HepG2 (cell line): Measurements from ENCODE around the gene PACRGL. TPM values are rescaled to one million over a fixed set of nuclear protein-coding genes. Genes with fewer than 3 reads are reported as not detected.
A peak's percentile ranks its signal among the peaks of the same experiment; 100 is the strongest.

ENCODE experiments used
- ATAC-seq: fragments of 200-7000 bp; cut with Tn5 transposase; 3 replicates; pipeline ENCODE4 v1.9.1; 2020; ENCODE audit warnings: mild to moderate bottlenecking, moderate library complexity
- Bru-seq: library from RNA; stranded (reverse); fragments of 400-500 nt; gene quantifications from one replicate; lab custom pipeline; 2021; lab: Mats Ljungman, UMichigan
- BruChase-seq, 2 experiments: library from RNA; stranded (reverse); fragments of 400-500 nt; gene quantifications; one replicate each; lab custom pipeline; 2021; lab: Mats Ljungman, UMichigan
- BruUV-seq: library from RNA; stranded (reverse); fragments of 400-500 nt; replicated peaks from 2 replicates; lab custom pipeline; 2021; lab: Mats Ljungman, UMichigan
- CTCF ChIA-PET: fragments of 300-600 bp; formaldehyde crosslinking; extraction: SDS; loops from one replicate; lab custom pipeline; 2021; ENCODE audit warnings: low total read pairs, inconsistent platforms, low intra/inter-chr PET ratio; lab: Yijun Ruan, JAX
- POLR2A ChIA-PET: fragments of 350-600 bp; sonication (Branson Sonifier 250); formaldehyde crosslinking; loops from one replicate; lab custom pipeline; 2020; ENCODE audit warnings: antibody characterized with exemption, inconsistent platforms; lab: Yijun Ruan, JAX
- DNase-seq: peaks from one replicate; pipeline ENCODE4 v3.0.0-alpha.2; 2015; ENCODE audit warnings: low spot score
- FAIRE-seq: peaks from 3 replicates; lab custom pipeline; 2011; peaks lifted over from hg19 to GRCh38; lab: Jason Lieb, UNC
- H2AFZ ChIP-seq: one replicate; pipeline ENCODE4 v1.6.1; 2011; ENCODE audit warnings: low read length, inconsistent platforms
- H3K27ac ChIP-seq: fragments of 300-600 bp; 3 replicates; pipeline ENCODE4 v1.8.0; 2011; ENCODE audit warnings: mixed run types, mild to moderate bottlenecking, mixed read lengths, low read length, inconsistent platforms; ENCODE audit not compliant: insufficient read depth; ENCODE audit errors: extremely low read length
- H3K27me3 ChIP-seq, 2 experiments: fragments of 200-600 bp in 1 of 2; 2 replicates in 1 of 2; 3 replicates in 1 of 2; pipeline versions ENCODE4 v1.6.0 to v1.8.0; 2011; ENCODE audit warnings: low read length in 2 of 2, mild to moderate bottlenecking in 2 of 2, moderate library complexity in 2 of 2, inconsistent platforms in 1 of 2; ENCODE audit not compliant: insufficient read depth in 2 of 2, control insufficient read depth in 1 of 2
- H3K36me3 ChIP-seq, 2 experiments: fragments of 200-600 bp in 1 of 2; replicated peaks in 1 of 2; 2 replicates in 1 of 2; 3 replicates in 1 of 2; pipeline versions ENCODE4 v1.5.1 to v1.8.0; 2011; ENCODE audit warnings: low read length in 2 of 2, inconsistent platforms in 1 of 2; ENCODE audit not compliant: insufficient read depth in 2 of 2, control insufficient read depth in 1 of 2
- H3K4me1 ChIP-seq: 2 replicates; pipeline ENCODE4 v1.5.1; 2012; ENCODE audit warnings: low read length, inconsistent platforms; ENCODE audit not compliant: insufficient read depth
- H3K4me2 ChIP-seq: 2 replicates; pipeline ENCODE4 v1.6.0; 2011; ENCODE audit warnings: low read depth, low read length, inconsistent platforms
- H3K4me3 ChIP-seq, 3 experiments: fragments of 200-600 bp in 1 of 3; sonication (generic), shearing (Covaris generic) in 1 of 3; replicated peaks in 1 of 3; 2 replicates each; pipeline ENCODE4 v1.5.1; 2011 to 2016; ENCODE audit warnings: low read length in 3 of 3, inconsistent platforms in 2 of 3, low read depth in 2 of 3, mild to moderate bottlenecking in 2 of 3, control low read depth in 1 of 3, mixed read lengths in 1 of 3; ENCODE audit not compliant: insufficient read depth in 1 of 3
- H3K79me2 ChIP-seq: one replicate; pipeline ENCODE4 v1.6.1; 2011; ENCODE audit warnings: low read length, inconsistent platforms; ENCODE audit not compliant: insufficient read depth
- H3K9ac ChIP-seq: 2 replicates; pipeline ENCODE4 v1.6.0; 2011; ENCODE audit warnings: mild to moderate bottlenecking, low read depth, low read length, inconsistent platforms; ENCODE audit not compliant: insufficient read depth
- H3K9me3 ChIP-seq: 2 replicates; pipeline ENCODE4 v1.5.1; 2012; ENCODE audit warnings: mild to moderate bottlenecking, low read length
- H4K20me1 ChIP-seq: 2 replicates; pipeline ENCODE4 v1.6.0; 2011; ENCODE audit warnings: inconsistent platforms, mild to moderate bottlenecking, low read length, moderate library complexity; ENCODE audit not compliant: insufficient read depth
- MXD4 ChIP-seq: IDR thresholded peaks from 2 replicates; pipeline ENCODE4 v1.6.1; 2016; ENCODE audit warnings: mild to moderate bottlenecking, missing biosample characterization, missing genetic modification reagents
- SP4 ChIP-seq: sonication (generic); formaldehyde crosslinking; IDR thresholded peaks from 2 replicates; pipeline ENCODE4 v1.8.1; 2023; ENCODE audit warnings: mild to moderate bottlenecking, missing genetic modification reagents
- ZNF138 ChIP-seq: sonication (generic); formaldehyde crosslinking; IDR thresholded peaks from 2 replicates; pipeline ENCODE4 v1.5.0; 2020; ENCODE audit warnings: mild to moderate bottlenecking, low read depth, missing genetic modification reagents
- ZNF263 ChIP-seq: sonication (generic); formaldehyde crosslinking; IDR thresholded peaks from 2 replicates; pipeline ENCODE4 v1.4.0; 2020; ENCODE audit warnings: missing genetic modification reagents
- ZNF569 ChIP-seq: sonication (generic); formaldehyde crosslinking; IDR thresholded peaks from 2 replicates; pipeline ENCODE4 v1.5.0; 2020; ENCODE audit warnings: mild to moderate bottlenecking, missing genetic modification reagents, moderate library complexity, borderline replicate concordance
- ZNF792 ChIP-seq: IDR thresholded peaks from 2 replicates; pipeline ENCODE4 v1.6.1; 2016
- WGBS: methylation state at CpG from one replicate; pipeline ENCODE4 v1.1.6; 2017; ENCODE audit warnings: low lambda C conversion rate; 5-methylcytosine and 5-hydroxymethylcytosine counted together
- in situ Hi-C: cut with HindIII; loops from 2 replicates; pipeline ENCODE4 v1.10.0; 2017; ENCODE audit warnings: low pct_unique_long_range_greater_than_20kb; ENCODE audit not compliant: extremely low pct_ligation_motif_present
- intact Hi-C: fragments of 100-400 bp; cut with micrococcal nuclease; formaldehyde crosslinking; loops from one replicate; pipeline ENCODE4 v1.10.0; 2022; ENCODE audit not compliant: unreplicated experiment
- long read RNA-seq, 2 experiments: library from RNA in 1 of 2; library from polyadenylated mRNA in 1 of 2; stranded (forward) in 1 of 2; unstranded in 1 of 2; transcript quantifications; one replicate each; pipeline ENCODE4 v2.0.0, GENCODE V29; 2019 to 2022
- polyA minus RNA-seq, 3 experiments: library from RNA; depleted of rRNA, polyadenylated mRNA; stranded (reverse); fragments of >200 nt; gene quantifications; 2 replicates each; pipeline ENCODE4 v1.2.3, GENCODE V29; 2011; ENCODE audit warnings: low replicate concordance in 1 of 3
- polyA plus RNA-seq, 8 experiments: library from polyadenylated mRNA; depleted of rRNA in 3 of 8; stranded (reverse) in 7 of 8; unstranded in 1 of 8; fragments of >200 nt; fragmentation: Illumina TruSeq in 4 of 8; extraction: Trizol in 4 of 8; gene quantifications; 2 replicates each; pipeline versions ENCODE4 v1.2.1 to v1.2.3, GENCODE V29; 2011 to 2016; ENCODE audit warnings: low read depth in 4 of 8, missing spikeins in 1 of 8, mixed read lengths in 1 of 8; ENCODE audit not compliant: insufficient read depth in 1 of 8
- total RNA-seq, 5 experiments: library from RNA; depleted of rRNA; stranded (reverse); fragments of >200 nt; fragmentation: Illumina TruSeq; extraction: Trizol; gene quantifications; 2 replicates each; pipeline ENCODE4 v1.2.3, GENCODE V29; 2016; ENCODE audit warnings: low read depth in 1 of 5
- TF ChIP-seq, protein P1 (sequence below): sonication (generic); formaldehyde crosslinking; IDR thresholded peaks from 2 replicates; pipeline ENCODE4 v1.4.0; 2020; ENCODE audit warnings: mild to moderate bottlenecking, missing genetic modification reagents
- TF ChIP-seq, protein P2 (sequence below): IDR thresholded peaks from 2 replicates; pipeline ENCODE4 v1.6.1; 2016

Gene PACRGL
- total RNA-seq (2016; rRNA removed; fragmentation: Illumina TruSeq; extraction: Trizol) (15.1 and 18.9 TPM in 2 replicates), polyA plus RNA-seq (2011; rRNA removed) (5.7 and 5.8 TPM in 2 replicates), polyA minus RNA-seq (2011; rRNA and poly(A)+ RNA removed; ENCODE audit: low replicate concordance) (4.9 and 8.6 TPM in 2 replicates), Bru-seq, nascent RNA (percentile 56 among the genes with signal in this experiment), BruChase-seq, experiment 1, labeled RNA remaining after a 6-hour chase (percentile 53 among the genes with signal in this experiment), BruChase-seq, experiment 2, labeled RNA remaining after a 2-hour chase (percentile 62 among the genes with signal in this experiment)
- total RNA-seq (2016; cell fraction: cytosol; rRNA removed; fragmentation: Illumina TruSeq; extraction: Trizol; ENCODE audit: low read depth): 8.3 and 8.8 TPM in 2 replicates
- 17.1 and 18.6 TPM in 2 replicates for total RNA-seq (2016; cell fraction: insoluble cytoplasmic fraction; rRNA removed; fragmentation: Illumina TruSeq; extraction: Trizol)
- 16.1 and 16.7 TPM in 2 replicates for total RNA-seq (2016; cell fraction: membrane; rRNA removed; fragmentation: Illumina TruSeq; extraction: Trizol)
- 16.5 and 23.5 TPM in 2 replicates for total RNA-seq (2016; cell fraction: nucleus; rRNA removed; fragmentation: Illumina TruSeq; extraction: Trizol)
- 2.8 and 3.4 TPM in 2 replicates for polyA plus RNA-seq (2011; cell fraction: cytosol; rRNA removed)
- polyA plus RNA-seq (2011; cell fraction: nucleus; rRNA removed): 4.9 and 7.8 TPM in 2 replicates
- 3.6 and 4.9 TPM in 2 replicates for polyA plus RNA-seq (2012)
- 3.4 and 4.9 TPM in 2 replicates for polyA plus RNA-seq (2016; cell fraction: cytosol; fragmentation: Illumina TruSeq; extraction: Trizol; ENCODE audit: low read depth)
- polyA plus RNA-seq (2016; cell fraction: insoluble cytoplasmic fraction; fragmentation: Illumina TruSeq; extraction: Trizol; ENCODE audit: low read depth): 14.5 and 15.8 TPM in 2 replicates
- 7.6 and 9.2 TPM in 2 replicates for polyA plus RNA-seq (2016; cell fraction: membrane; fragmentation: Illumina TruSeq; extraction: Trizol; ENCODE audit: low read depth)
- 13.4 and 16.5 TPM in 2 replicates for polyA plus RNA-seq (2016; cell fraction: nucleus; fragmentation: Illumina TruSeq; extraction: Trizol; ENCODE audit: insufficient read depth, low read depth)
- 2.9 and 4.2 TPM in 2 replicates for polyA minus RNA-seq (2011; cell fraction: cytosol; rRNA and poly(A)+ RNA removed)
- 26.7 TPM in 2 replicates for polyA minus RNA-seq (2011; cell fraction: nucleus; rRNA and poly(A)+ RNA removed)
- long read RNA-seq, experiment 1, partial matches to known transcripts: 0 of 4 reads
- long read RNA-seq, experiment 1, other reads (novel, unspliced or antisense): 1 of 4 reads
- long read RNA-seq, experiment 2, partial matches to known transcripts: 0 of 3 reads
- long read RNA-seq, experiment 2, other reads (novel, unspliced or antisense): 3 of 3 reads

DNA sequence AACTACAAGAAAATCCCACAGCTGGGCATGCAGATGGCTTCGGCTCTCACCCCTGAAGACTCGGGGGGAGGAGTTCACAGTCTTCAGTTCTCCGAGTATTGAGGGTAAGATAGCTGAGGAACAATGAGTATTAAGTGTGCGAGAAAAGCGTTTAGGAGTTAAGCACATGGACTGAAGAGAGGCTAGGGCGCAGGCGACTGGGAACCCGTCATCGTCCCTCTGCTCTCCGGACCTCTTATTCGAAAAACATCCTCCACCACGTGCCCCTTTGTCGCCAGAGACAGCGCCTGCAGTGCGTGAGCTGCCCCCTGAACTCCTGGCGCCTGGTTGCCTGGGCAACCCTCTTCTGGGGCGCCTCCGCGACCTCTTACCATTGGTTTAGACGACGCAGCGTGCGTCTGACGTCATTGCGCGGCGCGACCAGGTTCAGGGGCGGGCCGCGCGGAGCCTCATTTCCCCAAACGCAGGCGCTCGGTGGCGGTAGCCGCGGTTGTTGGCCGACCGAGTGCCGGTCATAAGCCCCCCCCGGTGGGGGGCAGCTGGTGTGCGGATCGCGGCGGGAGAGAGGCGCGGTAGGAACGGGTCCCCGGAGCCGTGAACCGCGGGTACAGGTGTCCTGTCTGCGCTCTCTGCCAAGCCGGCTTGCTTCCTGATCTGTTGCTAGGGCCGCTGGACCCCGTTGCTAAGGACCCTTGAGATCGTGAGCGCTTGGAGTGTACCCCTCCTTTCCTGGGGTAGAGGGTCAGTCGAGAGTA, at the start of gene PACRGL:
Gene PACRGL (plus strand): TSS at position 452 of the 755 bp plus-strand sequence. CDS start 4,024 bp downstream, outside the sequence.
- POLR2A ChIA-PET: no interaction called here
- FAIRE-seq: peak; percentile 50
- BruUV-seq: no TSS peak
- TF ChIP-seq ZNF138 (CRISPR knock-in tag) (no peak), ZNF792 (peak; percentile 73; the same call in 1 of the 2 replicates), ZNF569 (CRISPR knock-in tag) (no peak), ZNF263 (CRISPR knock-in tag) (no peak), MXD4 (CRISPR knock-in tag) (peak; percentile 86), SP4 (CRISPR knock-in tag) (peak; percentile 69; the same call in 1 of the 2 replicates)
- TF ChIP-seq, protein P1, sequence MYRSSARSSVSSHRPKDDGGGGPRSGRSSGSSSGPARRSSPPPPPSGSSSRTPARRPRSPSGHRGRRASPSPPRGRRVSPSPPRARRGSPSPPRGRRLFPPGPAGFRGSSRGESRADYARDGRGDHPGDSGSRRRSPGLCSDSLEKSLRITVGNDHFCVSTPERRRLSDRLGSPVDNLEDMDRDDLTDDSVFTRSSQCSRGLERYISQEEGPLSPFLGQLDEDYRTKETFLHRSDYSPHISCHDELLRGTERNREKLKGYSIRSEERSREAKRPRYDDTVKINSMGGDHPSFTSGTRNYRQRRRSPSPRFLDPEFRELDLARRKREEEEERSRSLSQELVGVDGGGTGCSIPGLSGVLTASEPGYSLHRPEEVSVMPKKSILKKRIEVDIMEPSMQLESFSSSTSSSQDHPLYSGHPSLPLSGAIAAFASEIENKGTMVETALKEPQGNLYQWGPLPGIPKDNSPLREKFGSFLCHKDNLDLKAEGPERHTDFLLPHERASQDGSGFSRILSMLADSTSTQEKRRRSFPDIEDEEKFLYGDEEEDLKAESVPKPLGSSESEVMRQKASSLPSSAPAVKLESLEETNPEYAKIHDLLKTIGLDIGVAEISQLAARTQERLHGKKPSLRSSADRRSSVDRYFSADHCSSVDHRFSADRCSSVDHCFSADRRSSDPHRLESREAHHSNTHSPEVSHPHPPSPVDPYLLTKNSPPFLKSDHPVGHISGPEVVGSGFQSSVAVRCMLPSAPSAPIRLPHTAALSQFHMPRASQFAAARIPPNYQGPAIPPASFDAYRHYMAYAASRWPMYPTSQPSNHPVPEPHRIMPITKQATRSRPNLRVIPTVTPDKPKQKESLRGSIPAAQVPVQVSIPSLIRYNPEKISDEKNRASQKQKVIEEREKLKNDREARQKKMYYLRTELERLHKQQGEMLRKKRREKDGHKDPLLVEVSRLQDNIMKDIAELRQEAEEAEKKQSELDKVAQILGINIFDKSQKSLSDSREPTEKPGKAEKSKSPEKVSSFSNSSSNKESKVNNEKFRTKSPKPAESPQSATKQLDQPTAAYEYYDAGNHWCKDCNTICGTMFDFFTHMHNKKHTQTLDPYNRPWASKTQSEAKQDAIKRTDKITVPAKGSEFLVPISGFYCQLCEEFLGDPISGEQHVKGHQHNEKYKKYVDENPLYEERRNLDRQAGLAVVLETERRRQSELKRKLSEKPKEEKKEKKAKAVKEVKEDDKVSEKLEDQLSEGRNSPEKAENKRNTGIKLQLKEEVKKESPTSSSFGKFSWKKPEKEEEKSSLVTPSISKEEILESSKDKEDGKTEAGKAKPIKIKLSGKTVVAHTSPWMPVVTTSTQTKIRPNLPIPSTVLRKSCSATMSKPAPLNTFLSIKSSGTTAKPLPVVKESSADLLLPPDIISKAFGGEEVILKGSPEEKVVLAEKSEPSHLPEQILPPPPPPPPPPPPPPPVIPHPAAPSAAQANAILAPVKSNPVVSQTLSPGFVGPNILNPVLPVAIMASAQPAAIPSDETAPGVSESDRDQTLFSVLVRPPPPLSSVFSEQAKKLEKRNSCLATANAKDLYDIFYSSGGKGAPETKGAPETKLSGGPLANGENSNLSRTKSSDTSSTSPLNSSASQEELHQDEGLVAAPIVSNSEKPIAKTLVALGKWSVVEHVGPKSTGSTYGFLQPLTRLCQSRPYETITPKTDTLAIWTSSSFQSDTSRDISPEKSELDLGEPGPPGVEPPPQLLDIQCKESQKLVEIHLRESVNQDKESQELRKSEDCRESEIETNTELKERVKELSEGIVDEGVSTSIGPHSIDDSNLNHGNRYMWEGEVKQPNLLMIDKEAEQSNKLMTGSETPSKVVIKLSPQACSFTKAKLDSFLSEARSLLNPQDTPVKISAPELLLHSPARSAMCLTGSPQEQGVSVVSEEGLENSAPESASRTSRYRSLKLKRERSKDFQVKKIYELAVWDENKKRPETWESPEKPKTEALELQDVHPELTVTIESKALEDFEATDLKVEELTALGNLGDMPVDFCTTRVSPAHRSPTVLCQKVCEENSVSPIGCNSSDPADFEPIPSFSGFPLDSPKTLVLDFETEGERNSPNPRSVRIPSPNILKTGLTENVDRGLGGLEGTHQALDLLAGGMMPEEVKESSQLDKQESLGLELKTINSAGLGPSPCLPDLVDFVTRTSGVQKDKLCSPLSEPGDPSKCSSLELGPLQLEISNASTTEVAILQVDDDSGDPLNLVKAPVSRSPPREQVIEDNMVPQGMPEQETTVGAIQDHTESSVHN: no peak
- TF ChIP-seq, protein P2, sequence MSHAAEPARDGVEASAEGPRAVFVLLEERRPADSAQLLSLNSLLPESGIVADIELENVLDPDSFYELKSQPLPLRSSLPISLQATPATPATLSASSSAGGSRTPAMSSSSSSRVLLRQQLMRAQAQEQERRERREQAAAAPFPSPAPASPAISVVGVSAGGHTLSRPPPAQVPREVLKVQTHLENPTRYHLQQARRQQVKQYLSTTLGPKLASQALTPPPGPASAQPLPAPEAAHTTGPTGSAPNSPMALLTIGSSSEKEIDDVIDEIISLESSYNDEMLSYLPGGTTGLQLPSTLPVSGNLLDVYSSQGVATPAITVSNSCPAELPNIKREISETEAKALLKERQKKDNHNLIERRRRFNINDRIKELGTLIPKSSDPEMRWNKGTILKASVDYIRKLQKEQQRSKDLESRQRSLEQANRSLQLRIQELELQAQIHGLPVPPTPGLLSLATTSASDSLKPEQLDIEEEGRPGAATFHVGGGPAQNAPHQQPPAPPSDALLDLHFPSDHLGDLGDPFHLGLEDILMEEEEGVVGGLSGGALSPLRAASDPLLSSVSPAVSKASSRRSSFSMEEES (CRISPR knock-in tag): peak; percentile 40; the same call in 1 of the 2 replicates

More for the DNA sequence above, at the start of gene PACRGL:
- Histone ChIP-seq H3K4me2 (peak within 1 kb of the TSS; percentile 93), H3K9ac (peak within 1 kb of the TSS; percentile 71), H3K79me2 (no peaks in the 10 kb centered on the region), H3K27me3 (no peaks in the 10 kb centered on the region), H3K9me3 (no peaks in the 10 kb centered on the region), H3K27ac (peak within 1 kb of the TSS; percentile 25), H4K20me1 (no peaks in the 10 kb centered on the region), H3K4me3 (peak within 1 kb of the TSS; percentile 81 to 87 (median 83)), H2AFZ (peak within 1 kb of the TSS; percentile 93), H3K36me3 (peaks cover 3 to 8% of the 10 kb centered on the region in 2 experiments; a peak in 2 of 5 replicates), H3K4me1 (peaks cover 21% of the 10 kb centered on the region)
- in situ Hi-C loops: no loop called here
- CTCF ChIA-PET: no interaction called here
- WGBS: 2% methylated on average over 24 of the region's 60 CpGs
- intact Hi-C loops: no loop called here
- peak; percentile 91 for DNase-seq
- peak; percentile 100 for ATAC-seq
